Loucy (cell line): ENCODE measurements around the gene SRBD1.

Experiments used
- CTCF ChIP-seq: fragments of 200-600 bp; sonication (generic); conservative IDR thresholded peaks from 2 replicates; pipeline ENCODE4 v1.5.1; 2014; ENCODE audit warnings: mild to moderate bottlenecking, antibody characterized with exemption, low read length
- EZH2phosphoT487 ChIP-seq: fragments of 200-600 bp; IDR thresholded peaks from 2 replicates; pipeline ENCODE4 v1.6.1; 2018; ENCODE audit warnings: antibody characterized with exemption, mild to moderate bottlenecking, moderate library complexity, borderline replicate concordance

- TF ChIP-seq CTCF (no peak), EZH2phosphoT487 (no peak)
These were observed 14.8 kb upstream of the SRBD1 start for GRCh38 chr2:45625824-45626223.
